Measurements from ENCODE around the gene PTCHD4. TPM values are rescaled to one million over a fixed set of nuclear protein-coding genes. Genes with fewer than 3 reads are reported as not detected.
A peak's percentile ranks its signal among the peaks of the same experiment; 100 is the strongest.
"Not testable (repeated sequence)": the region's sequence is repeated elsewhere in the genome, so short reads cannot be mapped to it uniquely, and the experiment has no call there.

PTCHD4 gene
- total and polyA plus RNA-seq, 2 experiments from 2014 or later = 2.1 to 3.2 TPM

DNA sequence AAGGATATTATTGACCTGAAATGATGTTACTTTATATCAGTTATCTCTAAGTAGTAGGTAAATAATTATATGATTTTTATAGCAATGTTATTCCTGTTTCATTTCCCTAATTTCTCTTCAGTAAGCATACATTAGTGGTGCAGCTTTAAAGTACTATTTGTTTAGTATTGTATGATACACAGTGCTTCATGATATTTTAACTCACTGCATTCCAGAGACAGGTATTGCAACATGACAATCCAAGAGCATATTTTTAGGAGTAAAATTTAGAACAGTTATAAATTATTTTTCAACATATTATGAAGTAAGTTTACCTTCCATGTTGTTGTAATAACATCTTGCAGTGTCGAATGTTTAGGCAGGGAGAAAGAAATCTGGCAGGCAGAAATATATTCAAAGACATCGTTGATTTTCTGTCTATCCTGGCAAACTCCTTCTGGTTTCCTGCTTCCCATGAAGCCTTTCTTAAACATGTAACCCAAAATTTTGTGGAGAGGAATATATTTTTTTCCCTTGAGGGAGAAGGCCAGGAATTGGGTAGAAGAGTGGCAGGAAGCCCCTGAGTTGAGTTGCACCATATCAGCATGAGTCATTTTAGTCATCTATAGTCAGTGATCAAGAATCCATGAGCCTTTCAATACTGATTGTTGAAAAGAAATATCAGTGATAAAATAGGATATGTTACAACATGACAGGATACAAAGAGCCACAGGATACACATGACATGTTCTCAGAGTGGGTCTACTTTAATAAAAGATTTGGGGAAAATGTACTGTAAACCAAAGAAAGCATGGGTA, 29.0 kb upstream of the PTCHD4 start:
- H3K36me3 ChIP-seq = no peaks in the 10 kb centered on the region
- H3K4me1 ChIP-seq (ENCODE audit: low read depth) = no peaks in the 10 kb centered on the region
- no peak overlapping the region for H3K27ac ChIP-seq
- H3K4me3 ChIP-seq = no peak overlapping the region
- DNase-seq (ENCODE audit: low read depth in 1 of 2, low spot score in 1 of 2) = no peak
- no peaks in the 10 kb centered on the region for H3K9me3 ChIP-seq (ENCODE audit: low read depth)
- no peak for TF ChIP-seq CTCF (IDR thresholded peaks at IDR 0.05; ENCODE audit: low read depth, low read length)
- H3K27me3 ChIP-seq = no peaks in the 10 kb centered on the region

GRCh38 chr6:48136856-48137255, 25.9 kb upstream of the PTCHD4 start:
- H3K9me3 ChIP-seq (ENCODE audit: low read depth) = no peaks in the 10 kb centered on the region
- TF ChIP-seq CTCF (IDR thresholded peaks at IDR 0.05; ENCODE audit: low read depth, low read length) = no peak
- no peaks in the 10 kb centered on the region for H3K4me1 ChIP-seq (ENCODE audit: low read depth)
- no peak overlapping the region for H3K27ac ChIP-seq
- H3K36me3 ChIP-seq = no peaks in the 10 kb centered on the region
- H3K4me3 ChIP-seq = no peak overlapping the region
- H3K27me3 ChIP-seq = no peaks in the 10 kb centered on the region
- DNase-seq (ENCODE audit: low read depth in 1 of 2, low spot score in 1 of 2) = peak in 1 of 2 donors; percentile 77

DNA sequence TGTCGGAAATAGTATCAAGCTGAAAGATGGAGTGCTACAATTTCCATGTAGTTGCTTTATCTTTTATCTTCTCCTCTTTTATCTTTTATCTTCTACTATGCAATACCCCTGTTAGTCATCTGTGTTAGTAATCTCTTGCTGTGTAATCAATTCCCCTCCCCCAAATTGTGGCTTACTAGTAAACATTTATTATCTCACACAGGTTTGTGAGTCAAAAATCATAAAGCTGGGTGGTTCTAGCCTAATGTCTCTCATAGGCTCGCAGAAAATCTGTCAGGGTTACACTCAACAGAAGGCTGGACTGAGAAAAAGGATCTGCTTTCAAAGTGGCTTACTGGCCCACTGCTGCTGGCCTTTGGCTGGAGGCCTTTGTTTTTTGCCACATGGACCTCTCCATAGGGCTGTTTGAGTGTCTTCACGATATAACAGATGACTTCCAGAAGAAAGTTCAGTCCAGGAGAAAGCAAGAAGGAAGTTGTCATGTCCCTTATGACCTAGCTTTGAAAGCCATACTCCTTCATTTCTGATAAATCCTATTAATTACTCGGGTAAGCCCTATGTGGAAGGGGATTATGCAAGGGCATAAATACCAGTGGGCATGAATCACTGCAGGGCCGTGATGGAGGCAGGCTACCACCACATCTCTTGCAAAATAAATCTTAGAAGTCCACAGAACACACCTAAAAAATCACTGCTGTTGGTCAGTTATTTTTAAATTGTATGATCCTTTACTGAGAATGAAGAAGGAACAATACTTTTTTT, 24.5 kb upstream of the PTCHD4 start:
- no peaks in the 10 kb centered on the region for H3K27me3 ChIP-seq
- peak in 1 of 2 donors; percentile 92 for DNase-seq (ENCODE audit: low read depth in 1 of 2, low spot score in 1 of 2)
- H3K4me1 ChIP-seq (ENCODE audit: low read depth) = no peaks in the 10 kb centered on the region
- H3K9me3 ChIP-seq (ENCODE audit: low read depth) = no peaks in the 10 kb centered on the region
- no peaks in the 10 kb centered on the region for H3K36me3 ChIP-seq
- no peak for TF ChIP-seq CTCF (IDR thresholded peaks at IDR 0.05; ENCODE audit: low read depth, low read length)
- no peak overlapping the region for H3K4me3 ChIP-seq
- no peak overlapping the region for H3K27ac ChIP-seq

DNA sequence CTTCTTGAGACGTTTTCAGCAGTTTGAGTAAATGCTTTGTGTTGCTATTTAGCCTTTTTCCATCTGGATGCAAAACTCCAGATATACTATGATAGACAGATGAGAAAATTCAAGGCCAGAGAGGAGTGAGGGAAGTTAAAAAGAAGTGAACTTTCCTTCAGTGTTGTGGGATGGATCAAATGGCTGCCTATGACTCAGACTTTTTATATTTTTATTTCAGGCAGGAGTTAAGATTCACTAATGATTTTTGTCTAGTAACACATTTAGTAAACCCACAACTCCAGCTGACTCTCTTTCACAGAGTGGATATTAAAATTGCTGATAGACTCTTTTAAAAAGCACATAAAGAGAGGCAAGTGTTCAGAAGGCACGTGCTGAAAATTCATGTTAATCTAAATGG, 23.2 kb upstream of the PTCHD4 start:
- no peak overlapping the region for H3K27ac ChIP-seq
- no peaks in the 10 kb centered on the region for H3K9me3 ChIP-seq (ENCODE audit: low read depth)
- no peaks in the 10 kb centered on the region for H3K36me3 ChIP-seq
- H3K4me1 ChIP-seq (ENCODE audit: low read depth) = peaks cover 3% of the 10 kb centered on the region
- H3K4me3 ChIP-seq = no peak overlapping the region
- H3K27me3 ChIP-seq = no peaks in the 10 kb centered on the region
- no peak for DNase-seq (ENCODE audit: low read depth in 1 of 2, low spot score in 1 of 2)
- TF ChIP-seq CTCF (IDR thresholded peaks at IDR 0.05; ENCODE audit: low read depth, low read length) = no peak

DNA sequence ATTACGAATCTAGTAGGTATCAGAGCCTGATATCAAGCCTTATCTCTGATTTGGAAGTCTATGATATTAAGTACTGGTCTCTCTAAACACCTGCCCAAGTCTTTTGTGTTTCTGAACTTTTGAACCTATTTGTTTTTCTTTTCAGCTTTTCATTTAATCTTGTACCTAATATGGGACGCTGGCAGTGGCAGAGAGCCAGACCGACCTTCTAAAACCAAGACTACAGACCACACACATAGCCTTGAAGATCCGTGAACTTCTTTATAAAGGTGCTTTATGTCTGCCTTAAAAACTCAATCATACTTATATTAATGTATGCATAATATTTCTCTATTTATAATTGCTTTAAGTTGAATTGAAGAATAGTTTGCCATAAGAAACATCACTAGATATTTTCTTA, 12.6 kb upstream of the PTCHD4 start:
- no peaks in the 10 kb centered on the region for H3K36me3 ChIP-seq
- no peaks in the 10 kb centered on the region for H3K9me3 ChIP-seq (ENCODE audit: low read depth)
- no peaks in the 10 kb centered on the region for H3K27me3 ChIP-seq
- no peak overlapping the region for H3K27ac ChIP-seq
- DNase-seq (ENCODE audit: low read depth in 1 of 2, low spot score in 1 of 2) = no peak
- H3K4me3 ChIP-seq = no peak overlapping the region
- TF ChIP-seq CTCF (IDR thresholded peaks at IDR 0.05; ENCODE audit: low read depth, low read length) = no peak
- no peaks in the 10 kb centered on the region for H3K4me1 ChIP-seq (ENCODE audit: low read depth)

DNA sequence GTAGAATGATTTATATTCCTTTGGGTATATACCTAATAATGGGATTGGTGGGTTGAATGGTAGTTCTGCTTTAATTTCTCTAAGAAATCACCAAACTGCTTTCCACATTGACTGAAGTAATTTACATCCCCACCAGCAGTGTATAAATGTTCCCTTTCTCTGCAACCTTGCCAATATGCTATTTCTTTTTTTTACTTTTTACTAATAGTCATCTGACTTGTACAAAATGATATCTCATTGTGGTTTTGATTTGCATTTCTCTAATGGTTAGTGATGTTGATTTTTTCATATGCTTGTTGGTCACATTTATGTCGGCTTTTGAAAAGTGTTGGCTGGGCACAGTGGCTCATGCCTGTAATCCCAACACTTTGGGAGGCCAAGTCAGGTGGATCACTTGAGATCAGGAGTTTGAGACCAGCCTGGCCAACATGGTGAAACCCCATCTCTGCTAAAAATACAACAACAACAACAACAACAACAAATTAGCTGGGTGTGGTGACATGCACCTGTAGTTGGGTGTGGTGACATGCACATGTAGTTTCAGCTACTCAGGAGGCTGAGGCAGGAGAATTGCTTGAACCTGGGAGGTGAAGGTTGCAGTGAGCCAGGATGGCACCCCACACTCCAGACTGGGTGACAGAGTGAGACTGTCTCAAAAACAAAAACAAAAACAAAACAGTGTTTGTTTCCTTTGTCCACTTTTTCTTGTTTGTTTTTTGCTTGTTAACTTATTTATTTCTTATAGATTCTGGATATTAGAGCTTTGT, 11.2 kb upstream of the PTCHD4 start:
- H3K27ac ChIP-seq; H3K9me3 ChIP-seq (ENCODE audit: low read depth); H3K4me3 ChIP-seq; DNase-seq (ENCODE audit: low read depth in 1 of 2, low spot score in 1 of 2); H3K4me1 ChIP-seq (ENCODE audit: low read depth); H3K27me3 ChIP-seq; H3K36me3 ChIP-seq: not testable (repeated sequence)

All from cardiac muscle cell (in vitro differentiated cells and primary cell).